GM21723 (cell line): ENCODE data around the gene SPTBN1.
A peak's percentile ranks its signal among the peaks of the same experiment; 100 is the strongest.
"Not testable (repeated sequence)": the region's sequence is repeated elsewhere in the genome, so short reads cannot be mapped to it uniquely, and the experiment has no call there.

ENCODE experiments used
- ATAC-seq: cut with Tn5 transposase; IDR thresholded peaks from one replicate; pipeline ENCODE4 v1.9.1; 2021; ENCODE audit warnings: mild to moderate bottlenecking, moderate library complexity; ENCODE audit not compliant: unreplicated experiment

SPTBN1 gene

DNA sequence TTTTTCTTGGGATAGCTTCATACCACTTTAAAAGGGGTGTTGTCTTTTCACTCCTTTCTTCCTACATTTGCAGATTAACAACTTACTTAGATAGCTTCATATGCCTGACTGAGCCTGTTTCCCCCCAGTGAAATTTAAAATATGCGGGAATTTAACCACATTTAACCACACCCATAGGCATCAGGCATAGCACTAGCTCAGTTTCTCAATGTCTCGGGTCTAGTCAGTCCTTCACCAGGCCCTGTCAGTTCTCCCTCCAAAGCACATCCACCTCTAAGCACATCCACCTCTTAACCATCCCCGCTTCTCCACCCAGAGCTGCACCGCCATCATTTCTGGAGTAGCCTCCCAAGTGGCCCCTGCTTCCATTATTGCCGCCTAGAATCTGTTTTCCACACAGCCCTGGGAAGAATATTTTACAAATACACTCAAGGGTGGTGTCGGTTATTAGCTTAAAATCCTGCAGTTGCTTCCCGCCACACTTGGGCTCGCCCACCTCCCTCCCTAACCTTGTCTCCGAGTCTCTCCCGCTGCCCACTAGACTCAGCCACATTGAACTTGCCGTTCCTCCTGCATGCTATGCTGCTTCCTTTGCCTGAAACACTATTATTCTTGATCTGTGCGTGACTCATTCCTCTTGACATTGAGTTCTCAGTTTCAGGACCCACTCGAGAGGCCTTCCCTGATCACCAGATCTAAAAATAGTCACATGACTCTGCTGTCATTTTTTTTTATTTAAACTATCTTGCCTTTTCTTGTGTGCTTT is 68.3 kb downstream of the SPTBN1 start:
- peak; percentile 70 for ATAC-seq

DNA sequence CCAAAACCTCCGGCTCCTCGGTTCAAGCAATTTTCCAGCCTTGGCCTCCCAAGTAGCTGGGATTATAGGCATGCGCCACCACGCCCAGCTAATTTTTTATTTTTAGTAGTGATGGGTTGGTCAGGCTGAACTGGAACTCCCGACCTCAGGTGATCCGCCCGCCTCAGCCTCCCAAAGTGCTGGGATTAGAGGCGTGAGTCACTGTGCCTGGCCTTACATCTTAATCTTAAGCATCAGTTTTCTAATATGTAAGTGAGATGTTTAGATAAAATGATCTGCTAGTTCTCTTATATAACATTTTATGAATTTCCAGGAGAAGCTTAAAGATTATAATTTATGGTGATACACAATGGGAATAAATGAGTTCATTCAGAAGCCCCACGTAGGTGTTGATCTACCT is 69.2 kb downstream of the SPTBN1 start:
- no peak for ATAC-seq

DNA sequence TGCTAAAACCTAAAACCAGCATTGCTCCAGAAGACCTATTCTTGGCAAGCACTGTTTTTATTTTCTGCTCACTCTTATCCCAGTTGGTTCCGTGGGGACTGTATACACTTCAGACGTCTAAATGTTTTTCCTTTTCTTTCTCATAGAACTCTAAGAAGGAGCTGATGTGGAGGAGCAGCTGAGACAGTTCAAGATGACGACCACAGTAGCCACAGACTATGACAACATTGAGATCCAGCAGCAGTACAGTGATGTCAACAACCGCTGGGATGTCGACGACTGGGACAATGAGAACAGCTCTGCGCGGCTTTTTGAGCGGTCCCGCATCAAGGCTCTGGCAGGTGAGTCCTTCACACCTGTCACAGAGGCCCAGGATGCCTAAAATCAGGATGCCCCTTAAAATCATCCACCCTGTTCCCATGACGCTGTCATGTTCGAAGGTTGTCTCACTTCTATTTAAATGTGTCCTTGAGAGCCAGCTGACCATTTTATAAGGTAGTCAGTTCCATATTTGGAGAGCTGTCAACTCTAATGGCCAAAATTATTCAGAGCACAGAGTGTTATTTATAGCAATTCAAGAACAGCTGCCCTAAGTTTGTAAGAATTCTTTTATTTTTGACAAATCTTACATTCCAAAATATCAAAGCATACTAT is 70.2 kb downstream of the SPTBN1 start:
- ATAC-seq = no peak

DNA sequence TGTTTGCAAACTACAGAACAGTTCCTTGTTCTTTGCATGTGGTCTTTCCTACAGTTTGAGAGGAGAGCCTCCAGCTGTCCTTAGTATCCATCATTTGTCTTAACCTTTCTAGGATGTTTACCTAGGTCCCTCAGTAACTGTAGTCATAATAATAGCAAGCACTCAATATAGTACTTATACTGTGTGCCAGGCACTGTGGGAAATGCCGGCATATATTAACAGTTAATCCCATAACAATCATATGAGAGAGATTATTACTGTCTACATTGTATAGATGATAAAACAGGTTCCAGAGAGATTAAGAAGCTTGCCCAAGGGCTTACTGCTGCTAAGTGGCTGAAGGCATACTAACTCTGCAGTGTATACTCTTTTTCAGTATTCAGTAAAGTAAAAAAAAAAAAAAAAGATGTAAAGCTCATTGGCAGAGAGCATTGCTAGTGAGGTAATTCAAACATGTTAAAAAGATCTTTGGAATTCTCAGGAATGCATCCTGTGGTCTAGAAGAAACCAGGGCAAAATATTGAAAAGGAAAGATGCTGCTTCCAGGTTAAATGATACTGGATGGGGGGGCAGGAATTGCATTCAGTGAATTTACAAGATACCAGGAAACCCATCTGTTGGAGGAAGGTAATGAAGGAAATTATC is 72.3 kb downstream of the SPTBN1 start:
- ATAC-seq = no peak

DNA sequence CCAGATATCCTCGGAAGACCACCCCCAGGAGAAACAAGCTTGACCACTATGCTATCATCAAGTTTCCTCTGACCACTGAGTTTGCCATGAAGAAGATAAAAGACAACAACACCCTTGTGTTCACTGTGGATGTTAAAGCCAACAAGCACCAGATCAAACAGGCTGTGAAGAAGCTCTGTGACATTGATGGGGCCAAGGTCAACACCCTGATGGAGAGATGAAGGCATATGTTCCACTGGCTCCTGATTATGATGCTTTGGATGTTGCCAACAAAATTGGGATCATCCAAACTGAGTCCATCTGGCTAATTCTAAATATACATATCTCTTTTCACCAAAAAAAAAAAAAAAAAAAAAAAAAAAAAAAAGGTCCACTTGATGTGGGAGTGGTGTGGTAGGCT is 73.4 kb downstream of the SPTBN1 start:
- ATAC-seq = not testable (repeated sequence)

DNA sequence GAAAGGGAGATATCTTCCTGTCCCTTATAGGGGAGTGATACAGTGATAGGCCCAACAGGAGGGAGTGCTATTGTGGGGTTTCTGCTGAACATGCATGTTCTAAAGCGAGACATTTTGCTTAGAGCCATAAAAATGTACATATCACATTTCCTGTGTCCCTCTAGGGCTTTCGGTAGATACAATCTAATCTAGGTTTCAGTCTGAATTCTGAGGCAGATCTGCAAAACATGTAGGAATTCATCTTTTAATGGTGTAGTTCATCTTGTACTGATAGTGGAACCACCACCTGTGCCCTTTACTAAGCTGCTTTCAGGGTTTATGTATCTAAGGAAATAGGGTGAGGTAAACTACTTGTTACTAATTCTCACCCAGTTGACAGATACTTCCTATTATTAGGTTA is 73.8 kb downstream of the SPTBN1 start:
- ATAC-seq = no peak

DNA sequence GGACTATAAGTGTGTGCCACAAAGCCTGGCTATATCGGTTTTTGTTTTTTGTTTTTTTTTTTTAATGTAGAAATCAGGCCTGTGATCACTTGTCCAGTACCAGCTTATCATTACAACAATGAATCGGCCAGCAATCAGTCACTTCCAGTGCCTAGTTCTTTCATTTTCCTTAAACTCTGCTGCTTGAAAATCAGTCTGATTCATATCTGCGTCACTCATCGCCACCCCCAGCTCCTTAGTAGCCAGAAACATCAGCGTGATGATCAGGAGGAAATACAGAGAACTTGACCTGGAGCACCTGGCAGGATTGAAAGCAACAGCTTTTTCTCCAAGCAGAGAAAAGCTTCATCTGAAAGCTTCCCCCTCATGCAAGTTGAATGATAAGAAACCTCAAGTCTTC is 75.4 kb downstream of the SPTBN1 start:
- ATAC-seq = no peak

DNA sequence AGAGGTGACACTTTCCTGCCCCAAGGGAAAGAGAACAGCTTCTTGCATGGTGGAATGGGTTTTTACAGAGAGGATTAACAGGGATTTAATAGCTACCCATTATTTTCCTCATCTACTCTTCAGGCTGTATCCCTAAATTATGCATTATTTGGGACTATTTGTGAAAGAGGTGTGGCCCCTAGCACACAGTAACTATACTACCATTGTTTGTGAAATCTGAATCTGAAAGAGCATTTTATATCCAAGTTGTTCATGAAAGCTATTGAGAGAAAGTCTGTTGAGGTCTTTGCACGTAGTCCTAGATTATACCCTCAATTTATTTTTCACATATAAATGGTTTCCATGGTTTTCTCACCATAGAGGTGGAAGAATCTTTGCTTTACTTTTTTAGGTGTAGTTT is 78.1 kb downstream of the SPTBN1 start:
- no peak for ATAC-seq

DNA sequence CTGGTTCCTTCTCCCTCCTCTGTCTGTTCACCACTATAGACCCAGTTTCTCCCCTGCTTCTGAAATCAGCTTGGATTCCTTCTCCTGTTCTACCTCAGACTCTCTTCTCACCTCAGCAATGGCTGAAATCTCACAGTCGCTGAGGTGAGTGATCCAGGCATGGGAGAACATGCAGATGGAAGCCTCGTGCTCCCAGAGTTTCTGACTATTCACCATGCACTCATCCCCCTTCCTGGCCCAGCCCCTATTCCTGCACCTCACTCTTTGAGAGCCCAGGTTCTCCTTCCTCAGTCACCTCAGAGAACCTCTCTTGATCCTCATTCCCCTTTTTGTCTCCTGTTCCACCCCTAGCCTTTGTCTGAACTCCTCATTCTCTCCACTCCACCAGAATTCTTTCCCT is 78.5 kb downstream of the SPTBN1 start:
- ATAC-seq = no peak

DNA sequence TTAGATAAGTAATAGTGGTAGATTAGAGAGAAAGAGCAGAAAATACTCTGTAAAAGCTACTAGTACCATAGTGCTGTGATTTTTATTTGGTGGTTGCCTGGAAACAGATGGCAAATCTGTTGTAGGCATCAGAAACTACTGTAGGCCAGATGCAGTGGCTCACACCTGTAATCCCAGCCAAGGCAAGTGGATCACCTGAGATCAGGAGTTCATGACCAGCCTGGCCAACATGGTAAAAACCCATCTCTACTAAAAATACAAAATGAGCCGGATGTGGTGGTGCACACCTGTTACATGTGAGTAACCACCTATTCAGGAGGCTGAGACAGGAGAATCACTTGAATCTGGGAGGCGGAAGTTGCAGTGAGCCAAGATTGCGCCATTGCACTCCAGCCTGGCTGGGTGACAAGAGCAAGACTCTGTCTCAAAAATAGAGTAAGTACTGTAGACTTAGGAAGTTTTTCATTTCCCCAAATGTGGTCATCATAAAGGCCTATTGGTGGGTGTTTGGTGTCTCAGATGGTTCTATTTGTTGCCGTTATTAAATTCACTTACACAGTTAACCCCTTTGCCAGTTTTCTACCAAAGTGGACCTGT is 79.6 kb downstream of the SPTBN1 start:
- ATAC-seq = no peak

DNA sequence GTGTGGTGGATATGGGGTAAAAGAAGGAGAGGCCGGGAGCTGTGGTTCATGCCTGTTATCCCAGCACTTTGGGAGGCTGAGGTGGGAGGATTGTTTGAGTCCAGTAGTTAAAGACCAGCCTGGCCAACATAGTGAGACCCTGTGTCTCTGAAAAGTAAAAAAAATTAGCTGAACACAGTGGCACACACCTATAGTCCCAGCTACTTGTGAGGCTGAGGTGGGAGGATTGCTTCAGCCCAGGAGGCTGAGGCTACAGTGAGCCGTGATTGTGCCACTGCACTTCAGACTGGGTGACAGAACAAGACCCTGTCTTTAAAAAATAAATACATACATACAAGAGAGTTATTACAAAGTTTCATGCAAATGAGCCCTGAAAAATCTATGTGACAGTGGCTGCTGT is 80.6 kb downstream of the SPTBN1 start:
- ATAC-seq = no peak

DNA sequence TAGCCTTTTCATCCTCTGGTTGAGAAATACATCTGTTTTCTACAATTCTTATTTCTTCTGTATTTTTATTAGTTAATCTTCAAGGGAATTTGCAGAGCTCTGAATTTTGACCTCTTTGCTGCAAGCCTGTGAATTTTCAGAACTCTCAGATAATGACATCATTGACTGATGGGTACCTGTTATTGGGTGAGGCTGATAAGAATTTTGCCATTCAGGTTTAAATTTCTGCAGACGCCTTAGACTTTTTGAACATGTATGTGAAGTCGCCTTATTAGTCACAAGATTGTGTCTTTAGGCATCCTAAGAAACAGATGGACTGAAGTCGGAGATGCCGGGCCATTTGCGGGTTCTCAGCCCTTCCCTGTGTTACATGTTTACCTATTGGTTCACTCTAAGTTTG is 82.4 kb downstream of the SPTBN1 start:
- no peak for ATAC-seq

DNA sequence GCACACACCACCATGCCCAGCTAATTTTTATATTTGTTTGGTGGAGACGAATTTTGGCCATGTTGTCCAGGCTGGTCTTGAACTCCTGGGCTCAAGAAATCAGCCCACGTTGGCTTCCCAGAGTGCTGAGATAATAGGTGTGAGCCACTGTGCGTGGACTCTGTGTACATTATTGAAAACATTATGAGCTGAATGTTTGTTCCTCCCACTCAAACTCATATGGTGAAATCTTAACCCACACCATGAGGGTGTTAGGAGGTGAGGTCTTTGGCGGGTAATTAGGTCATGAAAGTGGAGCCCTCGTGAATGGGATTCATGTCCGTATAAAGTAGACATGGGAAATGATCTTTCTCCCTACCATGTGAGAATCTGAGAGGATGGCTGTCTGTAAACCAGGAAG is 83.6 kb downstream of the SPTBN1 start:
- no peak for ATAC-seq

DNA sequence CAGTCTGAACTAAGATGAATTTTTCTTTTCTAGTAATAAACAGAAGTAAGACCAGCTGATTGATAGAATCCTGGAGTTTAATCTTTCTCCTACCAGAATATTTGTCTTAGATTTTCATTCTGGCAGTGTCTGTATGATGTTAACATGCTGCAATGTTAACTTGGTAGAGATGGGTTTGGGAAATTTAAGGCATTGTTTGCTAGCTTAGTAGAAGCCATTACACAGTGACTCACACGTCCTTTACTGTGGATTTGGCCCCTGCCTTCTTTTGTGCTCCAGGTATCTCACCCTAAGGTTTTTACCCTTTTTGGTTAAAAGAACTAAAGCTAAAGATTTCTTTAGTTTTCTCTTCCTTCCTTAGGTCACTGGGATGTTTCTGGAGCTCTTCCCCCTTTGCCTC is 84.1 kb downstream of the SPTBN1 start:
- ATAC-seq = no peak

DNA sequence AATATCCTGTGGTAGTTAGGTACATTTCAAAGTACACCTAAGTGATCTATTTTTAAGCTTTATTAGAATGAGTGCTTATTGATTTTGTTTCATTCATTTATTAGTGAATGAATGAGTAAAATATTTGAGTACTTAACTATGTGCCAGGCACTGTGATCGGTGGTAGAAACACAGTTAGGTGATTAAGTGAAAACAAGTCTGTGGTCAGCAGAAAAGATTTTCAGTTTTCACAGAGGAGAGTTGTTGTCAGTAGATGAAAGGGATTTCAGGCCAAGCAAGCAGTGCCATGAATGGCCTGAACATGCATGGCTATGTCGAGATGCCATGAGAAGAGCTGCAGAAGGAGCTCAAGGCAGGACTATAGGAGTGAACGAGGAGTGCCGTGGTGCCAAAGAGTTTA is 85.9 kb downstream of the SPTBN1 start:
- no peak for ATAC-seq

DNA sequence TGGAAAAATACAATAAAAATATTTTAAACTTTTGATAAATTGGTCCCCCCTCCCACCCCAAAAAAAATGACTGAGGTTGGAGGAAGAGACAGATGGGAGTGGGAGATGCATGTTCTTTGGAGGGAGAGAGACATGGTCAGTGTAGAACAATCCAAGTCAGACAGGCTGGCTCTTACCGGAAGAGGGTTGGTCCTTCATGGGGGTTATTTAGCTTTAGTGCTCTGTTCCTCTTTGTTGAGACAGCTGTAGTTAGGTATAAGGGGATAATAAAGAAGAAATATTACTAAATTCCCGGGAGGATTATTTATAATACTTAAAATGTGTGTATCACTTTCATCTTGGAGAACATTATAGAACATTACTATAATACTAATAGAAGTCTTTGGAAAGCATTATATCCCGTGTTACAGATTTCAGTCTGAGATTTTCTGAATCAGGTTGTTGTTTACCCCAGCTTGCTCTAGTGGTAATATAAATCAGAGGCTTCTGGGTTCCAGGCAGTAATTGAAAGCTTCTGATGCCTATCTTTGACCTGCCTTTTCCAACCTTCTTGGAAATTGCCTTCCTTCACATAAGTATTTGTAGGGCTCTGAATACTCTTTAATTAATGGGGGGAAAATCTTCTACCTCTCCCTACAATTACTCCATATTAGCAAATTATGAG is 87.7 kb downstream of the SPTBN1 start:
- ATAC-seq = no peak

DNA sequence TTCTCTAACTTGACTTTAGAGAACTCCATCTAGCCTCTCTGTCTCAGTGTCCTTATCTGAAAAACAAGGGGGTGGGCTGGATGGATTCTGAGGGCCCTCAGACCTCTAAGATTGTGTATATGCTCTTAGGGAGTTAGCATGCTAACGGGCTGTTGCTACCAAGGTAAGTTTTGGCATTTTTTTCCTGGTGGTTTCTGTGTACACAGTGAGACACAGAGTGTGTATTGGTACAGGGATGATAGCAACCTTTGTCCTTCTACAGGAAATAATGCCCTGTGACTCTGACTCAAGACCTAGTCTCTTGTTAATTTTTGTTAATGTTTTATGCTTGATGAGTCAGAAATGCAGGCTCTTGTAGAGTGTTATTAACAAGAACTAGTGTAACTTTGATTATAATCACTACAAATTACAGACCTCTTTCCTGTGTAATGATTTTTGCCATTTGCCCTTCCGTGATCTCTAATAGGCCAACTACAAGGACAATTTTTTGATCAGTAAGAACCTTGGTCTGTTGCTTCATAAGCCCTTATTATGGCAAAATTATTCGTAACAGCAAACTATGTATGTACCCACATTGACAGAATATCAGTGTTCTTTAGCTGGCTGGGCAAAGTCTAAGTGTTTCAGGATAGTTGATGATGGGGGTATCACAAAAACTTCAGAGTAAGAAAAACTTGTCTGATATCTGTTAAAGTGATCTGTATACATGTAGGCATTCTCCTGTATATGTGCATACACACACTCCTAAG is 89.7 kb downstream of the SPTBN1 start:
- ATAC-seq = no peak

DNA sequence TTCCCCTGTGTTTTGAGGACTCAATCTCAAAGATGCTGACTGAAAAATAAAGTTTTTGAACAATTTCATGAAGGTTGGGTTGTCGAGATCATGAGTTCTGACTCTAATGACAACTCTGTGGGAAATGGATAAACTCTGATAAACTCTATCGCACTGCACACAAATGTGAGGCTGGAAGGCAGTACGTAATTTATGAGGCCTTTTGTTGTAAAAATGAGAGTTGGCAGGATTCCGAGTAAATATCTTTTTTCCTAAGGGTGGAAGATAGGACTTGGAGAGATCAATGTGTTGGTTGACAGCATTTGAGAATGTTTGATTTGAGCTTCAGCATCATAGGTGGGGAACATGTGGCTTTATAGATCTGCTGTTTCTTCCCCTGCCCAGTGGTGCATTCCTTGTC is 90.4 kb downstream of the SPTBN1 start:
- no peak for ATAC-seq

DNA sequence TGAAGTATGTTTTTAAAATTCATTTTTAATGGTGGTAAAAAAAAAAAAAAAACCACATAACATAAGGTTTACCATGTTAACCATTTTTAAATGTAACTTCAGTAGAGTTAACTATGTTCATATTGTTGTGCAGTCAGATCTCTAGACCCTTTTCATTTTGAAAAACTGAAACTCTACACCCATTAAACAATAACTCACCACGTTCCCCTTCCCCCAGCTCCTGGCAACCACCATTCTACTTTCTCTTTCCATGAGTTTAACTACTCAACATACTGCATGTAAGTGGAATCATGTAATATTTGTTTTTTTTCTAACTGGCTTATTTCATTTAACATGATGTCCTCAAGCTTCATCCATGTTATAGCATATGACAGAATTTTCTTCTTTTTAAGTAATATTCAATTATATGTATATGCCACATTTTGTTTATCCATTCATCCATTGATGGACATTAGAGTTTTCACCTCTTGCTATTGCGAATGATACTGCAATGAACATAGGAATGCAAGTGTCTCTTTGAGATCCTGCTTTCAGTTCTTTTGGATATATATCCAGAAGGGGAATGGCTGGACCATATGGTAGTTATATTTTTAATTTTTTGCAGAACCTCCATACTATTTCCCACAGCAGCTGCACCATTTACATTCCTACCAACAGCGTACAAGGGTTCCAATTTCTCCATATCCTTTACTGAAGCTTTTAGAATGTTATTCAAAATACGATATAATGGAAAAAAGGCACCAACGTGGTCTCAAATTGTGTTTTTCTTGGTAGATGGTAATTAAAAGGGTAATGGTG is 91.0 kb downstream of the SPTBN1 start:
- peak; percentile 43 for ATAC-seq

DNA sequence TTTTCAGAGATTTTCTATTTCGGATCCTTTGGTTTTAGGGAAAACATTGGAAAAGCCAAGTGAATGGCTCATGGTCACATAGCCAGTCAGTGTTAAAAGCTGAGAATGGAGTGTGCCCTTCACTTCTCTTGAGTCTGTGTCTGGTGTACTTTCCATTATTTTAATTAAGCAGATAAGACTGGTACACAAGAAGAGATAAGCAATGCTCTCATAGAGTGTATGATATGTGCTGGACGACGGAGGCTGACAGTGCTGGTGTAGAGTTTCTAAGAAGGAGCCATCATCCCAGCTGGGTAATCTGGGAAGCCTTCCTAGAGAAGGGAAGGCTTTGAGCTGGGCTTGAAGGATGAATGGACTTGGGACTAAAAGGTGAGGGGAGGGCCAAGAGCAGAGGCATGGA is 93.3 kb downstream of the SPTBN1 start:
- ATAC-seq = no peak
